M059J (cell line): ENCODE data around the gene VCP. TPM values are rescaled to one million over a fixed set of nuclear protein-coding genes. Genes with fewer than 3 reads are reported as not detected.
A peak's percentile ranks its signal among the peaks of the same experiment; 100 is the strongest.

Experiments
- DNase-seq: peaks from one replicate; pipeline ENCODE4 v3.0.0-alpha.2; 2012; ENCODE audit warnings: low read depth
- total RNA-seq: library from RNA; depleted of rRNA; stranded (reverse); fragments of >200 nt; shearing (Covaris generic); gene quantifications from 2 replicates; pipeline ENCODE4 v1.2.3, GENCODE V29; 2014

Gene VCP
- total RNA-seq, 1 experiment from 2014 or later = 438 TPM

DNA sequence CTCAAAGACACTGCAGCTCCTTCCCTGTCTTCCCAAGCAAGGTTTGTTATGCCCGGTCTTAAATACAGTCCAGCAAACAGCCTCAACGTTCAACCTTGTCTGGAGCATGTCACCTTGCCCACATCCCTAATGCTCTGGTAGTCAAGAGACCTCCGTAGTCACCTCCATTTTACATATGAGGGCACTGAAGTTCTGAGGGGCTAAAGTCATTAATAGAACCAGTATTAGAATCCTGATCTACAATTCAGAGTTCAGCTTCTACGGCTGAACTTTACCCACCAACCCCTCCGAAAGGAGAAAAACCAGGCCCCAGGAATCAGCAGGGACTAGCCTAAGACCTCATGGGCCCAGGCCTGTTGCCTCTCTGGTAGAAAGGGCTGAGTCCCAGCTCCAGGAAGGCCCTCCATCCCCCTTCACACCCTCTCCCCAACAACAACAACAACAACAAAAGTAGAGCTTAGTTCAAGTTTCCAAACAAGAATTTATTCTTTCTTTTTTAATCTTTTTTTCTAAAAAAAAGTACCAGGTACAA lies 31.3 kb upstream of the VCP start:
- no peak for DNase-seq

DNA sequence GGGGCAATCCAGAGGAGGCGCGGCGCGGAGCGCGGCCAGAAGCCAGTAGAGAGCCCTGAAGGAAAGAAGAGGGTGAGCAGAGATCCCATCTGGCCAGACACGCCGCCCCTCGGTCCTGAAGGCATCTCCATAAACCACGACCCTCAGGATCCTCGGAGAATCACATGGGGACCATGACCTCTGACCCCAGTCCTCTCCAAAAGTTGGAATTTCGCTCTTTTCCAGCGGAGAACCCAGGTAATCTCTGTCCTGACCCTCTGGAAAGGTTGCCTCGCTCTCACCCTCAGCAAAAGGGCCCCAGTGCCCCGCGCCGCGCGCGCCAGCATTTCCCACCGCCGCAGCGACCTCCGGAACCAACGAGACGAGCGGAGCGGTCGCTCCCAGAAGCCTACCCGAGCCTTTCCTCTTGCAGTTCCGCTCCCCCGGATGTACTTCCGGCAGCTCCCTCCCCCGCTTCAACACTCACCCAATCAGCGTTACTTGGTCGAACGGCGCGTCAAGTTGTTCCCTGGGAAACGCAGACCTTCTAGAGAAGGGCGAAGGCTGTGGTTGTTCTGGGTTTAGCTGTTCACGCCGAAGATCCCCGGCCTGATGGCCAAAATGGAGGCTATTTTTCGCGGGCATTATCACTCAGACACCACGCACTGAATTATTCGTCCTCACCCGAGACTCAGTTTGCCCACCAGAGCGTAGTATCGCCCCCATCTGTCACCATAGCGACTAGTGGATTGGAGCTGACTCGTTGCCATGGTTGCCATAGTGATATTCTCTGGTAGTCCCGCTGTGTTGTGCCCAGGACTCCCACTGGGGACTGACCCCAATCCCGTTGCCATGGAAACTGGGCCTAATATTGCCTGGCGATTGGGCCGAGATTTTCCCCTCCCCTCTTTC lies 30.6 kb upstream of the VCP start, which contains the start of gene STOML2:
Gene STOML2, minus strand, starts transcription at position 363 of the 891 bp plus-strand sequence. Its CDS starts 37 bp downstream, at position 326.
- peak; percentile 97 for DNase-seq

DNA sequence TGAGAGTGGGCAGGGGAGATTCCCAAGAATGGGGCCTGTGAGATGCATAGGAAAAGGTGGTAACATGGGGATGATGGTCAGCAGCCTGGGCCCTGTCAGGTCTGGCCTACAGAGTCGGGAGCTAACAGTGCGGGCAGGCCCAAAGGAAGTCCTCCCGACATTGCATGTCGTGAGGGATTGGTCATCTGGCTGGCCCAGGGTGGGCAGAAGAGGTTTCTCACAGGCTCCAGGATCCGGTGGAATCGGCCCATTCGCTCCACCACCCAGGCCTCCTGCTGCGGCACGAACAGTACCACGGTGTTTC lies 30.0 kb upstream of the VCP start:
- no peak for DNase-seq

DNA sequence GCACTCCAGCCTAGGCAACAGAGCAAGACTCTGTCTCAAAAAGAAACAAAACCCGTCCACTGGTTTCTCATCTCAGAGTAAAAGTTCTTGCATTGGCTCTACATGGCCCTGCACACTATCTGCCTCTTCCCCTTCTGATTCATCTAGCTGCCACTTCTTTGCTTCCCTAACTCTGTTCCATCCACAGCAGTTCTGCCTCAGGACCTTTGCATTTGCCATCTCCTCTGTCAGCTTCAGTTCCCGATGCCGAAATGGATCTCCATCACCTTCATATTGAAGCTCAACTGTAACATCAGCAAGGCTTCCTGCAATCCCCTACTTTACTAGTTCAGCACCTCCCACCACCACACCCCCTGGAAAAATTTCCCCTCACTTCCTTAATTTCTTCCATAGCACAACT lies 25.1 kb upstream of the VCP start:
- DNase-seq = no peak

DNA sequence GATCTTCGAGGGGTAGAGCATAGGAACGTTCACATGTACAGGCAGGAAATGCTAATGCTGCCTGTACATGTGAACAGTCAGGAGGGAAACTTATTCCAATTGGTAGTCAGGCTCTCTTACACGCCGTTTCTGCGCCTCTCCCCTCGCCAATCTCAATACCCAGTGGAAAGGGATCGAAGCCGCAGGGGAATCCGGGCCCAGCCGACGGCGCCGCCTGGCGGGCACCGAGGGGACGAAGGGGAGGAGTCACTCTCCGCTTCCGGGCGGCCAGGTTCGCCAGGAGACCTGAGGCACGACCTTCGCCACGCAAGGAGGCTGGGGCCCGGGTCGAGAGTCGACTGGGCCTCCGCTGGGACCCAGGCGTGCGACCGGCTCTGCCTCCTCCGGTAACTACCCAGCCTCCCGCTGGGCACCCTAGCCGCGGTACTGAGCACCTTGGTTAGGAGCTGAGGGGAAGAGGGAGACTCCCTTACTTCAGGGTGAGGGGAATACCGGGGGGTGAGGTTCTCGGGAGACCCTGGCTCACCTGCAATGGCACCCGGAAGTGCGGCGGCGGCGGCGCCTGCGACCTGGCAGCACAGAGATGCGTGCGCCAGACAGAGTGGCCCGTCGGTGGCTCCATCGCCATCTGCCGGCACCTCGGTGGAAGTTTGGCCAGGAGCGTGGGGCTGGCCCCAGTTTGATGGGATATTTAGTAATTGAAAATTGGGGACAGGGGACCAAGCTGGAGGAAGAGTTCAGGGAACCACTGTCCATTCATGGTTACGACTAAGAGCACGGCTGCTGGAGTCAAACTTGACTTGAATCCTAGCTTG lies 23.8 kb upstream of the VCP start, which contains the start of gene PIGO:
Gene PIGO, minus strand, starts transcription at position 557 of the 815 bp plus-strand sequence. CDS start 1,026 bp downstream, outside the sequence.
- DNase-seq = peak; percentile 83

DNA sequence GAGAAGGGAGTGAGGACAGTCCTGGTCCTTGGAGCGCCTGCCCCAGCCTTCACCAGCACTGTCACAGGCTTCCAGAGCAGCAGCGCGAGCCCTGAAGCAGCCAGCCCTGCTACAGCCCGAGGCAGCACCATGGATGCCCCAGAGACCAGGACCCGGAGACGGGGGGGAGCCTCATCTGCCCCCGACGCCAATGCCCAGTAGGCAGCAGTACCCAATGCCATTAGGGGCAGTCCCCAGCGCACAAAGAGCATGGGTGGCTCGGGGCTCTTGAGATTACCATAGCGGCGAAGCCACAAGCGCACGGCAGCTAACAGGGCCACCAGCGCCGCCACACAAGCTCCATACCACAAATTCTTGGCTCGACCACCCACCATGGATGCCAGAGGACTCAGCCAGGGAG lies 19.1 kb upstream of the VCP start:
- no peak for DNase-seq

DNA sequence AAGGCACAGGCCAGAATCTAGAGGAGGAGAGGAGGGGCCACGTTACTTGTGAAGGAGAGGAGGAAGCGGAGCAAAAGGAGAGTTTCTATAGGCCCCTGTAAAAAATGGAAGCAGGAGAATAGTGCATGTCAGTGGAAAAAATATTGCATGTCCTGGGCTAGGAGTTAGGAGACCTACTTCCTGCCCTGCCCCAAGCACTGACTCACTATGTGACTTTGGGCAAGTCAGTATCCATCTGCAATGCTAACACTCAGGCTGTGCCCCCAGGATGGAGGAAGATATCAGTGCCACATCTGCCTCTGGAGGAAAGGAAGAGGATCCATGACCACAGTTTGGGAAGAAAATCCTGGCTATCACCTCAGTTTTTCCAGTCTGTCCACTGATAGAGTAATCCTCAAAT lies 17.0 kb upstream of the VCP start:
- no peak for DNase-seq

DNA sequence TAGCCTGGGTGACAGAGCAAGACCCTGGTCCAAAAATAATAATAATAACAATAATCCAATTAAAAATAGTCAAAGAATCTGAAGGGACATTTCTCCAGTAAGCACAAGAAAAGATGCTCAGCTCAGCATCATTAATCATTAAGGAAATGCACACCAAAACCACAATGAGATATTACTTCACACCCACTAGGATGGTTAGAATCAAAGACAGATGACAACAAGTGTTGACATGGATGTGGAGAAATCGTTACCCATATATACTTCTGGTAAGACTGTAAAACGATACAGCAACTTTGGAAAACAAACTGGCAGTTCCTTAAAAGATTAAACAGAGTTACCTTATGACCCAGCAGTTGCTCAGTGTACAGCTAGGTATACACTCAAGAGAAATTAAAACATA lies 12.7 kb upstream of the VCP start:
- DNase-seq = no peak

DNA sequence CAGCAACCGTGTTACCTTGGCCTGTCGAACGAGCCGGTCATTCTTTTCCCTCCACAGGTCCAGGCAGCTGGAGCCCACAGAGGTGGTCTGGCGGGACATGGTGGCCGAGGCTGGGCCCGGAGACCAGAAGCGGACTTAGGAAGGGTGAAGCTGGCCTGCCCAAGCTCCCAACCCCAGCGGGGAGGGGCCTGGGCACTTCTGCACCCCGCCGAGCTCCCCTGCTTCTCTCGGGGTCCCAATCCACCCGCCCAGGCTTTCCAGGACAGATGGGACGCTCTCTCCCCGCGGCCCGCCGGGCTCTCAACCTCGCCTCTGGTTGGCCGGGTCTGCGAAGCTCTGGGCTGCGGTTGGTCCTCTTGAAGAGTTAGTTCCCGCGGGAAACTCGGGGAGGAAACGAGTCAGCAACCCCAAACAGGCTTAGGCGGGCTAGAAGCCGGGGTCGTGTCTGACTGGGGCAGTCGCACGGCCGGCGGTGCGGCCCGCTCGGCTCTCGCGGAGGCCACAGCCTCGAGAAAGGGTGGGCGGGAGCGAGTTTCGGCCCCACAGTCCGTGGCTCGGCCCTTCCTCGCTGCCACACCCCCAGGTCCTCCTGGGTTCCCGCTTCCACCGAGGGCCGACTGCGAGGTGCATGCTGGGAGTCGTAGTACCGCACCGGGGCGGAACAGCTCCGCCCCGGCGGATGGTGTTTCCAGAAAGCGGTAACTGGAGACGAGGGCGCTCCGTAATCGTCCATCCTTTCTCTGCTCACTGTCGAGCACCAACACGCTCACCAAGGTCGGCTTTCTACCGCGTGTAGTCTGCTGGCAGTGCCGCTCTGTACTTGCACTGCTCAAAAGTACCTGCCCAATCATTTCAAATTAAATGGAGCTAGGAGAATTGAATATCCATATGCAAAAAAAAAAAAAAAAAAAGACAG lies 7.3 kb upstream of the VCP start, which contains the start of gene FANCG:
Gene FANCG, minus strand, starts transcription at position 517 of the 916 bp plus-strand sequence. Its CDS starts 418 bp downstream, at position 99.
- peak; percentile 94 for DNase-seq

DNA sequence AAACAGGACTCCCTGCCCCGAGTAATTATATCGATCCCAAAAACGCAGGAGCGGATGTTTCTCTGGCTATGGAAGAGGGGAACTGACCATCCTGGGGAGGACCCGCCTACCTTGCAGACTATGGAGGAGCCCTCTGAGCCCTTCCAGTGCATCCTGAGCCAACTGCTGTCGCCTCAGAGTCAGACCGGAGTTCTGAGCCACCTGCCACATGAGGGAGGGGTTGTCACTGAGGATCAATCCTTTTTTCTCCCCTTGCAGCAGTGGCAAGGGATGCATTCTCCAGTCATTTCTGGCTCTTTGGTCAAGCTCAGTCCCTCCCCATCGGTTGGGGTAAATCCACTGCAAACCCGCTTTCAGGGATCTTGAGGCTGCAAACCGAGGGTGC lies 6.6 kb upstream of the VCP start:
- DNase-seq = no peak

DNA sequence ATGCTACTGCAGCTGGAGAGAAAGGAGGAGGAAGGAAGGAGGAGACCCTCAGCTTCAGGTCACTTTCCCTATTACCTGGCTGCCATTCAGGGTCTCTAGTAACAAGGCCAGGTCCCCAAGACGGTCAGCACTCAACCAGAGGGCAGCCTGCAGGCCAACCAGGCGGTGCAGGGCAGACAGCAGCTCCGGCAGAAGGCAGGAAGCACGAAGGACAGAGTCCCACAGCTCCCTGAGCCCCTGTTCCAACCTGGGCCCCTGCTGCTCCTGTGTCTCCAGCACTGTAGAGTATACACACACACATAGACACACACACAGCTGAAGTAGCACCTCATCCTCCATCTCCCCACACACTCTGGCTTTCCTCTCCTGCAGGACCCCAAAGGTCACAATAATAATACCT lies 5.6 kb upstream of the VCP start:
- no peak for DNase-seq

DNA sequence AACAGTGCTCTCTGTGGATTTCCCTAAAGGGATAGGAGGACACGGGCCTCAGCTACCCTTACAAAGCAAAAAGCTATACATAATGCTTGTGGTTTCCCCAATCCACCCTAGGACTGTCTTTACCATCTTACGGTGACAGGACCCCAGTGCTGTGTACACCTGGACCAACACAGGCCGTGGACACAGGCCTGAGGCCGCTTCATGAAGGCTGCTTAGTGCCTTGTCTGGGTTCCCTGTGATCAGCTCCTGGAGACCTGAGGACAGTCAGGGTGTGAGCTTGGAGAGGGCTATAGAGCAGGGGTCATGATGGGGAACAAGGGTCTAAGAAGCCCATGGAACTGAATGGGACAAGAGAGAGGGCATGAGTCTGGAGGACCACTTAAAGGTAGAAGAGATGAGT lies 4.4 kb upstream of the VCP start:
- DNase-seq = no peak

DNA sequence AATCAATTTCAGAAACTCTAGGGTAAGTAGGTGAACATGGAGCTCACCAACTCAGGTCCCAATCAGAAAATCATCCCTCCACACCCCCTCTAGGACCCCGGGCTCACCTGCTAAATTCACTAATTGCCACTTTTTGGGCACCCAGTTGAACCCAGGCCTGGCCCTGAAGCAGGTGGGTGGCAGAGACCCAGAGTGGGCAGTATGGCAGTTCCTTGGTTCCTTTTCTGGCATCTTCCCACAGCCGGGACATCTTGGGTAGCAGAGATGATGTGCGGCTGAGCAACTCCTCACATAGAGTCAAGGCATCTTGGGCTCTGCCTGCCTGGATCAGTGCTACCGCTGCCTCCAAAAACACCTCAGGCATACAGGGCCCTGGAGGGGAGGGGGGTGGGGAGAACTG lies 2.9 kb upstream of the VCP start:
- DNase-seq = no peak

DNA sequence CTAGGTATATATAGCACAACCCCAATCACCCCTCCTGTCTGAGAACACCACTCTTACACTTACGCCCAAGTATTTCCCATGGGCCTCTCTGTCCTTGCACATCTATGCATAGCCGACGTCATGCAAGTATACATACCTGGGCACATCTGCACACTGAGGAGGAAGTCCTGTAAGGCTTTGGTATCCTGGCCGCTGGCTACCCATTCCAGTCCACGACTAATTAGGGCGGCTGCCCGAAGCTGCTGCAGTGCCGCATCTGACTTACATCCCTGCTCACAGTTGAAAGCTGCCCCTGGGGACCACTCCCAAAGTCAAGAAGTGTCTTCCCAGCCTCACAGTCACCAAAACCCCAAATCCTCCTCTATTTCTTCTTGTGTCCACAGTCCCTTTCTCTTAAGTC lies 2.4 kb upstream of the VCP start:
- DNase-seq = no peak

DNA sequence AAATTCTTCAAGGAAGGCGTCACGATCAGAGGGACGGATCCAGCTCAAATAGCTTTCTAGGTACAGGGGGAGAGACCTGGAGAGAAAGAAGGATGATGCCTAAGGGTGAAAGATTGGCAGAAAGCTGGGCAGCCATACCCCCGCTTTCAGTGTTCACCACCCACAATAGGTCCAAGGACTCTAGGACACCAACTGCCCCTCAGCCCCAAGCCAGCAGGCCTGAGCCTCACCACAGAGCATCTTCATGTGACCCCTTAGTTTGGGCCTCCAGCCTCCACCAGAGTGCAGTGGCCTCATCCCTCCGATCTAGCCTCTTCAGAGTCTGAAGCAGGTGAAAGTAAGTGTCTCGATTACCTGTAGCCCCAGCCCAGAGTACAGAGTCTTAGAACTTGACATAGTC lies 1.7 kb upstream of the VCP start:
- DNase-seq = no peak

DNA sequence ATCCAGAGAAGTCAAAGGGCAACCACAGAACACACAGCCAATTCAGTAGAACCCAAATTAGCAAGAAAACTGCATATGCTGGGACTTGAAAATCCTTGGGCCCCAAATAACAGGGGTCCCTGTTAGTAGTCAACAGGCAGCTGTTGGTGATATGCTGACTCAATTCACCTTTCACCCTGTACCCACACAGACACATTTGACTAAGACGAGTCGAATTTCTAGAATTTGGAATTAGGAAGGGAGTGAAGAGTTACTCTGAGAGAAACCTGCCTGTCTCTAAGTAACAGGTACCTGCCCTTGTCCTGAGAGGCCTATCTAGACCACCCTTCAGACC lies 821 bp upstream of the VCP start:
- DNase-seq = no peak

DNA sequence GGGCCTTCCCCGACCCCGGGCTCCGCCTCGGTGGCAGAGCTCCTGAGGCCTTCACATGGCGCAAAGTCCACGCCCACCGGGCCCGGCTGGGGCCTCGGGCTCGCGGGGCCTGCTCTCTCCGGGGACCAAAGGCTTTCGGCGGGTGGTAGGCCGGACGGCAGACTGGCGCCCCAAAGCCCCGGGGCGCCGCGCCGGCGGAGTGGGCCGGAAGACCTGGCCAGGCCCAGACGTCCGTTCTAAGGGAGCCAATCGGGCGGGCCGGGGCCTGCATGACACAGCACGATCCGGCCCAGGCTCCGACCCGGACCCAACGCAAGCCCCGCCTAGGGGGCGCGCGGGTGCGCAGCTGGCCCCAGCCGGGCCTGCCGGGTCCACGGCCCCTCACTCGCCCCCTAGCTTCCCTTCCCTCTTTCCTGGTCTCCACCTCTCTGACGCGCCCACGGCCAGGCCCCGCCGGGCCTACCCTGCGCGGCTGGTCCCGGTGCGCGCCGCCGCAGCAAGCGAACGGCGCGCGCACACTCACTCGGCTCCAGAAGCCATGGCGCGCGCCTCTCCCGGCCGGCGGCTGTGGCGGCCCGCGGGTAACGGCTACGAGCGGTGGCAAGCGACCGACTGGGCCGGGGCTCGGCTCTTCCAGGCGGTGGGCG lies 488 bp downstream of the VCP start:
- peak; percentile 86 for DNase-seq

DNA sequence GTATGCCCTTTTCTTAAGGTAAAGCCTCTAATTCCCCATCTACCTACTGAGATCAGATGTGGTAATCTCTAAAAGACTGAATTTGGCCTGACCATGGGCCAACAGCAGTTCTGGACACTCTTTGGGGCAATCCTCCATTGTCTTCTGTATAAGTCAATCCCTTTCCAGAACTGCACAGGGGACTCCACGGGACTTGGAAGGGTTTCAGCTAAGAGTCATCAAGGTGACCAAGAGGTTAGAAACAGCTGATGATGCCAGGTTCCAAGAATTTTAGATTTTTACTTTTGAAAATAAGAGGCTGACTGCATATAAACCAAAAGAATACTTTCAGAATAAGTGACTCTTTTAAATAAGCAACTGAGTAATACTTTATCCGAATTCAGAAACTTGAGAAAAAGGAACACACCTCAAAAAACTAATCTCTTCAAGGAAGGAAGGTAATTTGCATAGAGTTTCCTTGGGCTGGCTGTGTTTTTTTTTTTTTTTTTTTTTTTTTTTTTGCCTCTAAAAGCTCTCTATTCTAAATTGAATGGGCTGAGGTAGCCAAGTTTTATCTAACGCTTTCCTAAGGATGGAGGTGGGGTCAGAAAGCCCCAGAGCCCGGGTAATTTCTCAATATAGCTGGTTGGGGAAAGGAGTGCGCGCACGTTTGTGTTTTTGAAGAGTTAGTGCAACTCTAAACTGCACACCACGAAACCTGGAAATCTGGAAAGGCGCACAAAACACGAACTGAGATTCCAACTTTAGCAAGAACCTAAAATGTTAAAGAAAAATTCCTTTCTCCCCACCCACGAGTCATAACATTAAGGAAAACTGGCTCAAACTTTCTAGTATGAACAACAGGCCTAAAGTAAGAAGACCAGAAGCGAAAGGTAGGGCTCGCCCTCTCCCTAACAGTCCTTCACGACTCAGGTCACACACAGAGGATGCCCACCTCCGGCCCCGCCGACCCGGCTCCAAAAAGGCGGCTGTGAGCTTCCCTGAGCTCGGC lies 1.3 kb downstream of the VCP start:
- peak; percentile 78 for DNase-seq

DNA sequence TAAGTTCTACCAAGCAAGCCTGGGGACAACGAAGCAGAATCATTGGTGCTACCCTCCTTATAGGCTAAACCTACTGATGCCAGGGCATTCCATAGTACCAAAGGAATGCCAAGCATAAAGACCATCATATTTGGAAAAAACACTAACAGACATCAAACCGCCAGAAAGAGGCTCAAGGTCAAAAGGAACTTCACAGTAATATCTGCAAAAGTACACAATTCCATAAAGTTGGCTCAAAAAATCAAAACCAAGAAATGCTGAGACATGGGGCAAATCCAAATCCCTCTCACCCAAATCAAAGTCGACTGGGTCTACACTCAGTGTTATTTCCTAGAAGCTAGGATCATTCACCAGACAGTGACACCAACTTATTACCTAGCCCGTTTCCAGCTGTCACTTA lies 3.4 kb downstream of the VCP start:
- no peak for DNase-seq

DNA sequence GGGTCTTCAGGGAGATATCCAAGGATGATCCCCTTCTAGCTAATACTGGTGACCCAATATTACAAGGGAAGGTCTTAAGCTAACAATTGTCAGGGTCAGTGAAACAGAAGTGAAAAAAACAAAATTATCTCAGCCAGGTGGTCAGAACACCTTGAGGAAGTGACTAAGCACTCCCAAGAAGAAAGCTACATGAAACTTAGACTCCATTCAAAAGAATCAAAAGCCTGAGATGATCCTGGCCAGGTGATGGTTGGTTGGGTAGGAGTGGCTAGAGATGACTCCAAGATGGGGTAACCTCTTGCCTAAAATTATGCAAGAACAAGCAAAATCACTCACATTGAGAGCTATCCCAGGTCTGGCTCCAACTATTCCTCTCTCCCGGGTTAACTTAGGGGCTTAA lies 5.4 kb downstream of the VCP start:
- DNase-seq = no peak
